Glutamatergic neuron (in vitro differentiated cells): ENCODE data around the gene GABRG3. TPM values are rescaled to one million over a fixed set of nuclear protein-coding genes. Genes with fewer than 3 reads are reported as not detected.
A peak's percentile ranks its signal among the peaks of the same experiment; 100 is the strongest.

Source experiments
- DNase-seq: peaks from one replicate; pipeline ENCODE4 v3.0.0; 2022
- H3K27ac Mint-ChIP-seq: one replicate; pipeline ENCODE4 v1.8.0; 2020; ENCODE audit warnings: mild to moderate bottlenecking, mixed read lengths, inconsistent platforms; ENCODE audit not compliant: unreplicated experiment
- H3K27me3 Mint-ChIP-seq: one replicate; pipeline ENCODE4 v1.8.0; 2020; ENCODE audit warnings: mild to moderate bottlenecking, moderate library complexity, mixed read lengths, inconsistent platforms; ENCODE audit not compliant: unreplicated experiment
- H3K36me3 Mint-ChIP-seq: one replicate; pipeline ENCODE4 v1.8.0; 2020; ENCODE audit warnings: mild to moderate bottlenecking, mixed read lengths, inconsistent platforms; ENCODE audit not compliant: unreplicated experiment
- H3K4me1 Mint-ChIP-seq: one replicate; pipeline ENCODE4 v1.8.0; 2020; ENCODE audit warnings: mild to moderate bottlenecking, low read depth, mixed read lengths, inconsistent platforms; ENCODE audit not compliant: unreplicated experiment
- H3K4me3 Mint-ChIP-seq: one replicate; pipeline ENCODE4 v1.8.0; 2020; ENCODE audit warnings: mild to moderate bottlenecking, mixed read lengths, inconsistent platforms; ENCODE audit not compliant: unreplicated experiment
- H3K9me3 Mint-ChIP-seq: one replicate; pipeline ENCODE4 v1.8.0; 2020; ENCODE audit warnings: mild to moderate bottlenecking, moderate library complexity, mixed read lengths, inconsistent platforms; ENCODE audit not compliant: unreplicated experiment
- CTCF ChIP-seq: fragments of 200-600 bp; sonication (generic); IDR thresholded peaks from one replicate; pipeline ENCODE4 v1.5.0; 2021; ENCODE audit not compliant: partially characterized antibody, unreplicated experiment
- total RNA-seq: library from RNA; stranded (reverse); fragmentation: NEBNext Ultra II Directional; extraction: Animal tissue kit (Norgen Biotek cat#: 25700); gene quantifications from one replicate; pipeline ENCODE4 v1.2.1, GENCODE V29; 2021; ENCODE audit not compliant: unreplicated experiment

The GABRG3 gene
- total RNA-seq, 1 donor from 2014 or later, result 1.3 TPM

- no peak for DNase-seq
- Mint-ChIP-seq H3K27ac (no peak overlapping the region), H3K4me1 (peaks cover 15% of the 10 kb centered on the region), H3K36me3 (peaks cover 6% of the 10 kb centered on the region), H3K4me3 (no peak overlapping the region), H3K9me3 (peaks cover 1% of the 10 kb centered on the region), H3K27me3 (no peaks in the 10 kb centered on the region)
- no peak for TF ChIP-seq CTCF
Measured at GRCh38 chr15:27170851-27171250, 199.9 kb downstream of the GABRG3 start.

- H3K27ac Mint-ChIP-seq, result no peak overlapping the region
- no peak overlapping the region for H3K4me3 Mint-ChIP-seq
- H3K4me1 Mint-ChIP-seq, result peaks cover 5% of the 10 kb centered on the region
- no peaks in the 10 kb centered on the region for H3K27me3 Mint-ChIP-seq
- peaks cover 10% of the 10 kb centered on the region for H3K36me3 Mint-ChIP-seq
- TF ChIP-seq CTCF, result no peak
- no peak for DNase-seq
- peaks cover 8% of the 10 kb centered on the region for H3K9me3 Mint-ChIP-seq
Measured at GRCh38 chr15:27172821-27173220, 201.8 kb downstream of the GABRG3 start.

GRCh38 chr15:27175472-27176153 lies 204.6 kb downstream of the GABRG3 start:
- H3K27ac Mint-ChIP-seq, result peak overlapping the region; percentile 69
- H3K4me1 Mint-ChIP-seq, result peaks cover 8% of the 10 kb centered on the region
- TF ChIP-seq CTCF, result no peak
- no peak overlapping the region for H3K4me3 Mint-ChIP-seq
- no peaks in the 10 kb centered on the region for H3K27me3 Mint-ChIP-seq
- H3K36me3 Mint-ChIP-seq, result peaks cover 9% of the 10 kb centered on the region
- H3K9me3 Mint-ChIP-seq, result peaks cover 6% of the 10 kb centered on the region
- peak; percentile 45 for DNase-seq

- no peak for TF ChIP-seq CTCF
- Mint-ChIP-seq H3K4me3 (no peak overlapping the region), H3K27ac (no peak overlapping the region), H3K4me1 (peaks cover 8% of the 10 kb centered on the region), H3K9me3 (peaks cover 6% of the 10 kb centered on the region), H3K27me3 (no peaks in the 10 kb centered on the region), H3K36me3 (peaks cover 9% of the 10 kb centered on the region)
- DNase-seq, result no peak
Measured at GRCh38 chr15:27176785-27177406, 205.9 kb downstream of the GABRG3 start.

GRCh38 chr15:27179789-27180188 lies 208.8 kb downstream of the GABRG3 start:
- peaks cover 9% of the 10 kb centered on the region for H3K36me3 Mint-ChIP-seq
- TF ChIP-seq CTCF, result no peak

More at GRCh38 chr15:27179789-27180188, 208.8 kb downstream of the GABRG3 start:
- H3K27ac Mint-ChIP-seq, result no peak overlapping the region
- no peak for DNase-seq
- H3K9me3 Mint-ChIP-seq, result peaks cover 6% of the 10 kb centered on the region
- peaks cover 17% of the 10 kb centered on the region for H3K4me1 Mint-ChIP-seq
- H3K4me3 Mint-ChIP-seq, result no peak overlapping the region
- H3K27me3 Mint-ChIP-seq, result no peaks in the 10 kb centered on the region
